ENCODE measurements around the gene MARK3.

The MARK3 gene

DNA sequence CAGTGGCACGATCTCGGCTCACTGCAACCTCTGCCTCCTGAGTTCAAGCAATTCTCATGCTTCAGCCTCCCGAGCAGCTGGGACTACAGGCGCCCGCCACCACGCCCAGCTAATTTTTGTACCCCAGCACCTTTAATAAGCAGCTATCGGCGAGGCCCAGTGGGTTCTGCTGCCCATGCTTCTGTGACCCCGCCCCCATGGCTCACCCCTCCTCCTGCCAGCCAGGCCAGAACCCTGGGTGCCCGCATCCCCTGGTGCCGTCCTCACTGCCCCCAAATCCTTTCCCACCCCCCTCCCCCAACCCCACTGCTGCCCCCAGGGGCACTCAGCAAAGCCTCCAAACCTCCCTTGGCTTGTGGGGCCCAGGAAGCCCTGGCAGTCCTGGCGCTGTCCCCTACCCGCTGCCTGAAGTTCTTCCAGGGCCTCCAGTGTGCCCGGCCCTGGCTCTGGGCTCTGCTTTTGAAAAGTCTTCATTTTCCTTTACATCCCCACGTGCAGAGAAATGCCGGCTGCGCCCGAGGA, 162.8 kb downstream of the MARK3 start:
- no peak overlapping the region for H3K27ac Mint-ChIP-seq
- no peak overlapping the region for H3K4me3 Mint-ChIP-seq
- H3K36me3 Mint-ChIP-seq (ENCODE audit: low read depth), result no peaks in the 10 kb centered on the region
- H3K27me3 Mint-ChIP-seq (ENCODE audit: low read depth, poor library complexity), result peaks cover 3% of the 10 kb centered on the region
- no peak for DNase-seq
- TF ChIP-seq, protein P1, sequence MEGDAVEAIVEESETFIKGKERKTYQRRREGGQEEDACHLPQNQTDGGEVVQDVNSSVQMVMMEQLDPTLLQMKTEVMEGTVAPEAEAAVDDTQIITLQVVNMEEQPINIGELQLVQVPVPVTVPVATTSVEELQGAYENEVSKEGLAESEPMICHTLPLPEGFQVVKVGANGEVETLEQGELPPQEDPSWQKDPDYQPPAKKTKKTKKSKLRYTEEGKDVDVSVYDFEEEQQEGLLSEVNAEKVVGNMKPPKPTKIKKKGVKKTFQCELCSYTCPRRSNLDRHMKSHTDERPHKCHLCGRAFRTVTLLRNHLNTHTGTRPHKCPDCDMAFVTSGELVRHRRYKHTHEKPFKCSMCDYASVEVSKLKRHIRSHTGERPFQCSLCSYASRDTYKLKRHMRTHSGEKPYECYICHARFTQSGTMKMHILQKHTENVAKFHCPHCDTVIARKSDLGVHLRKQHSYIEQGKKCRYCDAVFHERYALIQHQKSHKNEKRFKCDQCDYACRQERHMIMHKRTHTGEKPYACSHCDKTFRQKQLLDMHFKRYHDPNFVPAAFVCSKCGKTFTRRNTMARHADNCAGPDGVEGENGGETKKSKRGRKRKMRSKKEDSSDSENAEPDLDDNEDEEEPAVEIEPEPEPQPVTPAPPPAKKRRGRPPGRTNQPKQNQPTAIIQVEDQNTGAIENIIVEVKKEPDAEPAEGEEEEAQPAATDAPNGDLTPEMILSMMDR (IDR thresholded peaks at IDR 0.05), result no peak
- peaks cover 22% of the 10 kb centered on the region for H3K4me1 Mint-ChIP-seq
- H3K9me3 Mint-ChIP-seq, result no peaks in the 10 kb centered on the region

DNA sequence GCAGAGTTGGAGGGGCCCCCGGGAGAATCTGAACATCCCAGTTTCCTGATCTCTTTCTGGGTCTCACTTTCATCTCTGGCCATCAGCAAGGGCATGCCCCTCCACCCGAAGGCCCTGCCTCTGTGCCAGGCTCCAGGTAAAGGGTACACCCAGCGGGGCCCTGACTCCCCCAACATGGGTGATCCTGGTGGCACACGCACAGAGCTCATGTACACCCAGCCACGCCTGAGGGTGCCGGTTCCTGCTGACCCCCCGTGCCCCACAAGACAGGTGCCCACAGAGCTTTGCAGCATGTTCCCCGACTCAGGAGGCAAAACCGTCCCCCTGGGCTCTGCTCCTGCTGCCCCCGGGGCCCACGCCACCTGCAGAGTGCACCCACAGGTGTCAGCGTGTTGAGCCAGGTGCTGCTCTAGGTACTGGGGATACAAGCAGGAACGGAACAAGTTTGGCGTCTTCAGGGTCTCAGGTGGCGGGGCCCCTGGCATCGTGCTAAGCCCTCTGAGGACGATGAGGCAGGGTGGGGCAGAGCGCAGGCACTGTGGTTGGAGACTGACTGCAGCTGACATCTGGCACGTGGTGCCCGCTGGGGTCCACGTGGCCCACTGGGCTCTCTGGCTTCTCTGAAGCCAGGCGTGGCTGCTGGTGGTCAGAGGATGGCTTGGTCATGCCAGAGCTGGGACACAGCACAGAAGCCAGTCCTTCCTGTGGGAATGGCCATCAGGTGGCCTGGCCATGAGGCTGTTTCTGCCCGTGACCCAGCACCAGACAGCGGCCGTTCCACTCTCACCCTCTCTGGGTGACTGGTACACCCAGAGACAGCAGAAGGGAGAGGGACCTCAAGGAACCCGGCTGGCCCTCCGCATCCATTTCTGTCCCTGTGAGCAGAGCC, 163.5 kb downstream of the MARK3 start:
- no peak overlapping the region for H3K4me3 Mint-ChIP-seq
- TF ChIP-seq, protein P1 (IDR thresholded peaks at IDR 0.05), result no peak
- H3K36me3 Mint-ChIP-seq (ENCODE audit: low read depth), result no peaks in the 10 kb centered on the region
- H3K9me3 Mint-ChIP-seq, result no peaks in the 10 kb centered on the region
- no peak overlapping the region for H3K27ac Mint-ChIP-seq
- DNase-seq, result no peak
- peaks cover 3% of the 10 kb centered on the region for H3K27me3 Mint-ChIP-seq (ENCODE audit: low read depth, poor library complexity)
- peaks cover 22% of the 10 kb centered on the region for H3K4me1 Mint-ChIP-seq

DNA sequence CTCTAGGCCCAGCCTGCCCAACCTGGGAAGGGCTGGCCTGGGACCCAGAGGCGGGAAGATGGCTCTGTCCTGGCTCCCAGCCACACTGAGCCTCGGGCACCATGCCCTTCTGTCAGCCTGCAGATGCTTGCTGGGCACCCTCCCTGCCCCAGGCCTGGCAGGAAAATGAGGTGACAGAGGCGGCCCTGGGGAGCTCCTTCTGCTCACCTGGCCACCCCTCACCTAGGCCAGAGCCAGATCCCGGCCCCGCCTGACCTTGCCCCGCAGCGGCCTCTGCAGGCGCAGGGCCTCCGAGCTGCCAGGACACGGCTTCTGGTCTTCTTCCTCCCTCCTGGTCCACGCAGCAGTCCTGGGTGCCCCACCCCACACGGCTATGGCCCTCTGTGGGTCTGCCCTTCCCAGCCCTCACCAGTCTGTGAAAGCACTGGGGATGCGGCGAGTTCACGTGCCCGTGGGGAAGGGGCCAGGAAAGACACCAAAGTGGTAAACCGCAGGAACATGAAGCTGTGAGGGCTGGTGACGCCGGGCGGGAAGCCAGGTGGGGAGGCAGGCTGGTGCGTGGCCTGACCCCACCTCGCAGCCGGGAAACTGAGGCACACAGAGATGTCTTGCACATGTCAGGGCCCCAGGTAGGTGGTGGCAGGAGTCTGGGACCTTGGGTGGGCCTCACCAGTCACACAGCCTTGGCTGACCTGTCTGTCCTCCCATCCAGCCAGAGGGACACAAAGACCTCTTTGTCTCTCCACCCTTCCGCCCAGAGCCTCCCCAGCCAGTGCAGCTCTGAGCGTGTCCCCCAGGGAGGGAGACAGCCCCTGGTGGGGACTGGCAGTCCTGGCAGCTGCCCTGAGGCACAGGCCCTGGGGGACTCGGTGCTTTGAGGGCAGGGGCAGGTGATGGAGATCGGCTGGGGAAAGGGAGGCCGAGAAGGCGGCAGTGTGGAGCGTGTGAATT, 164.4 kb downstream of the MARK3 start:
- H3K36me3 Mint-ChIP-seq (ENCODE audit: low read depth), result no peaks in the 10 kb centered on the region
- H3K27ac Mint-ChIP-seq, result no peak overlapping the region
- H3K27me3 Mint-ChIP-seq (ENCODE audit: low read depth, poor library complexity), result peaks cover 3% of the 10 kb centered on the region
- H3K4me1 Mint-ChIP-seq, result peaks cover 22% of the 10 kb centered on the region
- TF ChIP-seq, protein P1 (IDR thresholded peaks at IDR 0.05), result no peak
- H3K9me3 Mint-ChIP-seq, result no peaks in the 10 kb centered on the region
- H3K4me3 Mint-ChIP-seq, result no peak overlapping the region
- DNase-seq, result no peak

DNA sequence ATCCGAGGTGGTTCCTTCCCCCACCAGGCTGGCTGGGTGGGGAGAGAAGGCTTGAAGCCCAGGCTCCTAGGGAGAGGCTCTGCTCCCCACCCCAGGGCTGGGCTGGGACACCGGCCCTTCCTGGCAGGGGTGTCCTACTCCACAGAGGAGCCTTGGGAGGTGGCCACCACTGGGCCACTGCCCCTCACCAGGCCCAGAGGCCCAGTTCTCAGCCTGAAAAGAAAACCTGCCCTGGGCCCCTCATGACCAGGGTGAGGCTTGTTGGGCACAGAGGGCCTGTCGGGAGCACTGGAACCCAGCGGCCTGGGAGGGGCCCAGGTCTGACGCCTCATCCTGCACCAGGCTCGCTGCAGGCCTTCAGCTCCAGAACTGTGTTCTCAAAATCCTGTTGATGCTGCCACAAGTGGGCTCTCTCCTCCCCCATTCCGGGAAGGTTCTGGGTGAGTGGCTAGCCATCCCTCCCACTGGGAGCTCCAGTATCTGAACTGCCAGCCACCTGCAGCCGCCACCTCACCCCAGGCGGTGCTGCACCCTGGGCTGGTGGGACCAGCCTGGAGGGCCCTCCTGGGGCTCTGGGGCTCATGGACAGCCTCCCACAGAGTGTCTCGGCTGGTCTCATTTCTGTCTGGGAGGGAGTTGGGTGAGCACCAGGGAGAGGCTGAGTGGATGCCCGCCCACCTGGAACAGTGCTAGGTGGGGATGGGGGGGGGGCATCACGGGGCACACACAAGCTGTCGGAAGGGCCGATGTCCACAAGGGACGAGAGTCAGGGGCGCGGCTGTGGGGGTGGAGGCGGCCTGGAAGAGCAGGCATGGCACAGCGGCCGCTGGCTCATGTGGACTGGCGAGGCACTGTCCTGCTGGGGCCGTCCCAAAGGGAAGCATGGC, 165.5 kb downstream of the MARK3 start:
- TF ChIP-seq, protein P1 (IDR thresholded peaks at IDR 0.05), result no peak
- Mint-ChIP-seq H3K27me3 (ENCODE audit: low read depth, poor library complexity) (peaks cover 3% of the 10 kb centered on the region), H3K27ac (no peak overlapping the region), H3K36me3 (ENCODE audit: low read depth) (no peaks in the 10 kb centered on the region), H3K9me3 (no peaks in the 10 kb centered on the region), H3K4me3 (no peak overlapping the region), H3K4me1 (peaks cover 22% of the 10 kb centered on the region)
- no peak for DNase-seq

DNA sequence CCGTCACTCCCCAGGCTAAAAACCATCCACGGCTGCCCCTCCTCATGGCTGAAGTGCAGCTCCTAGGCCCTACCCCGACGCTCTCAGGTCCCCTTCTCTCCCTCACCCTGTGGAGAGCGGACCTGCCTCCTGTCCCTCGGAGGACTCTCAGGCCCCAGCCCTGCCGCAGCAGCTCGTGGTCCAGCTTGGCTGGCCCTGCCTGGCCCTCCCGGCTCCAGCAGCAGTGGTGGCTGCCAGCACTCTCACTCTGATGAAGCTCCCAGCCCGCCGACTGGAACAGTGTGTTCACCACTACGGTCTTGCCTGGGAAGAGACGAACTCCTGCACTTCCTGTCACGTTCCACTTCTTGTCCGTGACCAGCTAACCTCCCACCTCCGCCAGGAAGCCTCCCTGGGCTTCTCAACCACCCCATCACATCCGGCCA, 166.1 kb downstream of the MARK3 start:
- no peaks in the 10 kb centered on the region for H3K9me3 Mint-ChIP-seq

More for the DNA sequence above, 166.1 kb downstream of the MARK3 start:
- Mint-ChIP-seq H3K27ac (peak overlapping the region; percentile 96), H3K4me1 (peaks cover 22% of the 10 kb centered on the region), H3K36me3 (ENCODE audit: low read depth) (no peaks in the 10 kb centered on the region), H3K27me3 (ENCODE audit: low read depth, poor library complexity) (peaks cover 3% of the 10 kb centered on the region), H3K4me3 (peak overlapping the region; percentile 54)
- no peak for DNase-seq
- TF ChIP-seq, protein P1 (IDR thresholded peaks at IDR 0.05), result no peak

Data from nephron progenitor cell (in vitro differentiated cells).